Measurements from ENCODE around the gene EMP3. TPM values are rescaled to one million over a fixed set of nuclear protein-coding genes. Genes with fewer than 3 reads are reported as not detected.

The EMP3 gene
- total RNA-seq, 1 donor from 2014 or later: 277 TPM

DNA sequence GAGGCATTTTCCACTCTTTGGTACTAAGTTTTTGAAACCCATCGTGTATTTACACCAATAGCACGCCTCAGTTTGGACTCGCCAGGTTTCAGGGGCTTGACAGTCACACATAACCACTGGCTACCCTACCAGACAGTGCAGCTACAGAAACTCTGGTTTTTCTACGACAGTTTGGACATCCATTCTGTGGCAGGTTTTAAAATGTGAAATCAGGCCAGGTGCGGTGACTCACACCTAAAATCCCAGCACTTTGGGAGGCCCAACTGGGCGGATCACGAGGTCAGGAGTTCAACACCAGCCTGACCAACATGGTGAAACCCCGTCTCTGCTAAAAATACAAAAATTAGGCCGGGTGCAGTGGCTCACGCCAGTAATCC, 52.8 kb downstream of the EMP3 start:
- TF ChIP-seq, protein P1, sequence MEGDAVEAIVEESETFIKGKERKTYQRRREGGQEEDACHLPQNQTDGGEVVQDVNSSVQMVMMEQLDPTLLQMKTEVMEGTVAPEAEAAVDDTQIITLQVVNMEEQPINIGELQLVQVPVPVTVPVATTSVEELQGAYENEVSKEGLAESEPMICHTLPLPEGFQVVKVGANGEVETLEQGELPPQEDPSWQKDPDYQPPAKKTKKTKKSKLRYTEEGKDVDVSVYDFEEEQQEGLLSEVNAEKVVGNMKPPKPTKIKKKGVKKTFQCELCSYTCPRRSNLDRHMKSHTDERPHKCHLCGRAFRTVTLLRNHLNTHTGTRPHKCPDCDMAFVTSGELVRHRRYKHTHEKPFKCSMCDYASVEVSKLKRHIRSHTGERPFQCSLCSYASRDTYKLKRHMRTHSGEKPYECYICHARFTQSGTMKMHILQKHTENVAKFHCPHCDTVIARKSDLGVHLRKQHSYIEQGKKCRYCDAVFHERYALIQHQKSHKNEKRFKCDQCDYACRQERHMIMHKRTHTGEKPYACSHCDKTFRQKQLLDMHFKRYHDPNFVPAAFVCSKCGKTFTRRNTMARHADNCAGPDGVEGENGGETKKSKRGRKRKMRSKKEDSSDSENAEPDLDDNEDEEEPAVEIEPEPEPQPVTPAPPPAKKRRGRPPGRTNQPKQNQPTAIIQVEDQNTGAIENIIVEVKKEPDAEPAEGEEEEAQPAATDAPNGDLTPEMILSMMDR (IDR thresholded peaks at IDR 0.05): no peak
- Mint-ChIP-seq H3K9me3 (ENCODE audit: low read depth) (no peaks in the 10 kb centered on the region), H3K4me3 (ENCODE audit: unreplicated experiment) (no peak overlapping the region), H3K4me1 (ENCODE audit: low read depth) (peaks cover 3% of the 10 kb centered on the region), H3K36me3 (ENCODE audit: low read depth) (peaks cover 9% of the 10 kb centered on the region), H3K27ac (ENCODE audit: unreplicated experiment) (no peak overlapping the region), H3K27me3 (ENCODE audit: low read depth) (no peaks in the 10 kb centered on the region)
- DNase-seq (ENCODE audit: low spot score): no peak

DNA sequence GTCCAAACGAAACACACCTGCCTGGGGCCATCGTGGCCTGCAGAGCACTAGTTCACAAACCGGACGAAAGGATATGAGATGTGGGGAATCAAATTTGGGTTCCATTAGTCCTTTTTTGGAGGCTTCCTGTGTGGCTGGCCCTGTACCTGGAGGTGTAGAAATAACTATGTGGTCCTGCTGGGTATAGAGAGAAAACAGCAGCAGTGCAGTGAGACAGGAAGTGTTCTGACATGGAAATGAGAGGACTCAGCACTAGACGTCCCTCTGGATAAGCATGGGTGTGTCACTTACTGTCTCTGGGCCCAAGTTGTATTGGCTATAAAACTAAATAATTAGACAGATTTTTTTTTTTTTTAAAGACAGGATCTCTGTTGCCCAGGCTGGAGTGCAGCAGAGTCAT, 53.7 kb downstream of the EMP3 start:
- H3K27me3 Mint-ChIP-seq (ENCODE audit: low read depth): no peaks in the 10 kb centered on the region
- TF ChIP-seq, protein P1 (IDR thresholded peaks at IDR 0.05): no peak
- H3K4me3 Mint-ChIP-seq (ENCODE audit: unreplicated experiment): no peak overlapping the region
- peak overlapping the region; percentile 71 for H3K27ac Mint-ChIP-seq (ENCODE audit: unreplicated experiment)
- no peaks in the 10 kb centered on the region for H3K9me3 Mint-ChIP-seq (ENCODE audit: low read depth)
- H3K4me1 Mint-ChIP-seq (ENCODE audit: low read depth): no peaks in the 10 kb centered on the region
- peaks cover 16% of the 10 kb centered on the region for H3K36me3 Mint-ChIP-seq (ENCODE audit: low read depth)
- no peak for DNase-seq (ENCODE audit: low spot score)

Other genes with a start within 250 kb of the EMP3 start
- gene PLA2G4C, start 214.7 kb upstream of the EMP3 start, total RNA-seq: 1.9 to 5.6 TPM (median 4.0 TPM) in 3 replicates
- 12.1 to 24.7 TPM (median 17.0 TPM) in 3 replicates for gene LIG1, start 155.2 kb upstream of the EMP3 start, total RNA-seq
- gene ZSWIM9, start 154.9 kb upstream of the EMP3 start, total RNA-seq: 5.0 to 5.9 TPM (median 5.6 TPM) in 3 replicates
- gene CARD8, start 69.6 kb upstream of the EMP3 start, total RNA-seq: 19.8 to 29.5 TPM (median 23.3 TPM) in 3 replicates
- gene ZNF114, start 55.5 kb upstream of the EMP3 start, total RNA-seq: 0.27 to 0.97 TPM (median 0.87 TPM) in 3 replicates
- 5.4 to 14.0 TPM (median 10.1 TPM) in 3 replicates for gene TMEM143, start 38.4 kb downstream of the EMP3 start, total RNA-seq
- not detected in 3 replicates for gene SYNGR4, start 38.8 kb downstream of the EMP3 start, total RNA-seq
- gene KDELR1, start 66.0 kb downstream of the EMP3 start, total RNA-seq: 251 to 261 TPM (median 251 TPM) in 3 replicates
- gene GRIN2D, start 68.1 kb downstream of the EMP3 start, total RNA-seq: 2.4 to 5.1 TPM (median 4.9 TPM) in 3 replicates
- 20.7 to 31.8 TPM (median 23.6 TPM) in 3 replicates for gene GRWD1, start 120.4 kb downstream of the EMP3 start, total RNA-seq
- gene KCNJ14, start 130.0 kb downstream of the EMP3 start, total RNA-seq: 0.90 to 1.1 TPM (median 0.95 TPM) in 3 replicates
- gene CYTH2, start 143.8 kb downstream of the EMP3 start, total RNA-seq: 68.7 to 76.7 TPM (median 69.9 TPM) in 3 replicates
- 0.48 to 0.67 TPM (median 0.54 TPM) in 3 replicates for gene LMTK3, start 186.3 kb downstream of the EMP3 start, total RNA-seq
- gene SULT2B1, start 226.6 kb downstream of the EMP3 start, total RNA-seq: 0.22 TPM in 1 of 3 replicates, not detected in the others